Endothelial cell of umbilical vein (primary cell): Measurements from ENCODE around the gene PGD. TPM values are rescaled to one million over a fixed set of nuclear protein-coding genes. Genes with fewer than 3 reads are reported as not detected.

Source experiments
- BruUV-seq: library from RNA; stranded (reverse); fragments of 400-500 nt; replicated peaks from 2 replicates; lab custom pipeline; 2021; lab: Mats Ljungman, UMichigan
- CTCF ChIA-PET: fragments of 300-600, 350-600 bp; sonication (Branson Sonifier 250); formaldehyde crosslinking; loops from one replicate; lab custom pipeline; 2021; ENCODE audit warnings: antibody characterized with exemption, inconsistent platforms; lab: Charles Lee
- POLR2A ChIA-PET: fragments of 300-600, 350-600 bp; sonication (Branson Sonifier 250); formaldehyde crosslinking; loops from one replicate; lab custom pipeline; 2021; ENCODE audit warnings: antibody characterized with exemption, inconsistent platforms; lab: Charles Lee
- DNase-seq: peaks from one replicate; pipeline ENCODE4 v3.0.0-alpha.2; 2011; ENCODE audit warnings: low read depth, low spot score
- FAIRE-seq: peaks from 2 replicates; lab custom pipeline; 2011; peaks lifted over from hg19 to GRCh38; lab: Jason Lieb, UNC
- H2AFZ ChIP-seq: 2 replicates; pipeline ENCODE4 v1.6.0; 2012; ENCODE audit warnings: low read depth, low read length, control low read depth, inconsistent platforms
- H3K27ac ChIP-seq: 2 replicates; pipeline ENCODE4 v1.5.1; 2011; ENCODE audit warnings: low read depth, mild to moderate bottlenecking, control low read depth, low read length, moderate library complexity; ENCODE audit not compliant: insufficient read depth
- H3K27me3 ChIP-seq, 2 experiments: 2 replicates each; pipeline versions ENCODE4 v1.6.0 to v1.6.1; 2011; ENCODE audit warnings: low read length in 2 of 2, mixed read lengths in 1 of 2; ENCODE audit not compliant: control insufficient read depth in 2 of 2, insufficient read depth in 2 of 2
- H3K36me3 ChIP-seq, 2 experiments: 2 replicates in 1 of 2; 3 replicates in 1 of 2; pipeline ENCODE4 v1.5.1; 2011; ENCODE audit warnings: low read length in 2 of 2, mild to moderate bottlenecking in 1 of 2, moderate library complexity in 1 of 2; ENCODE audit not compliant: control insufficient read depth in 2 of 2, insufficient read depth in 2 of 2; ENCODE audit errors: extremely low read depth in 1 of 2
- H3K4me1 ChIP-seq: 3 replicates; pipeline ENCODE4 v1.5.1; 2011; ENCODE audit warnings: mild to moderate bottlenecking, low read length; ENCODE audit not compliant: control insufficient read depth, insufficient read depth; ENCODE audit errors: extremely low read depth
- H3K4me2 ChIP-seq: 2 replicates; pipeline ENCODE4 v1.6.1; 2011; ENCODE audit warnings: low read length, control low read depth, mixed read lengths; ENCODE audit not compliant: insufficient read depth
- H3K4me3 ChIP-seq, 3 experiments: fragments of 200-600 bp in 1 of 3; sonication (generic), shearing (Covaris generic) in 1 of 3; replicated peaks in 1 of 3; 2 replicates each; pipeline ENCODE4 v1.5.1; 2011 to 2016; ENCODE audit warnings: control low read depth in 3 of 3, low read length in 3 of 3, mild to moderate bottlenecking in 2 of 3, inconsistent platforms in 1 of 3, low read depth in 1 of 3, moderate library complexity in 1 of 3; ENCODE audit not compliant: insufficient read depth in 1 of 3
- H3K79me2 ChIP-seq: 2 replicates; pipeline ENCODE4 v1.6.0; 2012; ENCODE audit warnings: low read length, inconsistent platforms; ENCODE audit not compliant: control insufficient read depth, insufficient read depth
- H3K9ac ChIP-seq: replicated peaks from 2 replicates; pipeline ENCODE3; 2011; ENCODE audit warnings: low read length, control low read depth; ENCODE audit not compliant: insufficient read depth; ENCODE audit errors: extremely low read depth
- H3K9me1 ChIP-seq: replicated peaks from 3 replicates; pipeline ENCODE4 v1.6.0; 2011; ENCODE audit warnings: mild to moderate bottlenecking, low read length; ENCODE audit not compliant: control insufficient read depth, insufficient read depth; ENCODE audit errors: extremely low read depth
- H3K9me3 ChIP-seq: replicated peaks from 2 replicates; pipeline ENCODE4 v1.5.1; 2012; ENCODE audit warnings: low read length, inconsistent platforms; ENCODE audit not compliant: control insufficient read depth, insufficient read depth
- H4K20me1 ChIP-seq: replicated peaks from 2 replicates; pipeline ENCODE3; 2011; ENCODE audit warnings: mild to moderate bottlenecking, low read length; ENCODE audit not compliant: control insufficient read depth, insufficient read depth; ENCODE audit errors: extremely low read depth
- CTCF ChIP-seq, 2 donors: IDR thresholded peaks; 1 replicate in 1 of 2; 2 replicates in 1 of 2; pipeline ENCODE4 v1.5.1; 2011; ENCODE audit warnings: low read length in 2 of 2, mild to moderate bottlenecking in 2 of 2, moderate library complexity in 2 of 2, control low read depth in 1 of 2, inconsistent platforms in 1 of 2, low read depth in 1 of 2; ENCODE audit not compliant: insufficient read depth in 1 of 2; ENCODE audit errors: extremely low read depth in 1 of 2
- EZH2 ChIP-seq: IDR thresholded peaks from 2 replicates; pipeline ENCODE4 v1.6.1; 2012; ENCODE audit warnings: borderline replicate concordance, low read depth, mild to moderate bottlenecking, moderate library complexity, low read length, inconsistent platforms; ENCODE audit not compliant: severe bottlenecking
- FOS ChIP-seq: IDR thresholded peaks from 2 replicates; pipeline ENCODE4 v1.6.1; 2011; ENCODE audit warnings: mild to moderate bottlenecking, low read length, moderate library complexity, borderline replicate concordance; ENCODE audit not compliant: insufficient read depth
- GATA2 ChIP-seq: IDR thresholded peaks from 2 replicates; pipeline ENCODE4 v1.7.0; 2011; ENCODE audit warnings: low read depth, mild to moderate bottlenecking, moderate library complexity, mixed read lengths, low read length; ENCODE audit not compliant: insufficient read length, insufficient read depth
- JUN ChIP-seq: IDR thresholded peaks from 2 replicates; pipeline ENCODE4 v1.6.1; 2011; ENCODE audit warnings: borderline replicate concordance, low read depth; ENCODE audit not compliant: insufficient read length, insufficient read depth
- MAX ChIP-seq: IDR thresholded peaks from 2 replicates; pipeline ENCODE4 v1.6.1; 2011; ENCODE audit not compliant: insufficient read depth, insufficient read length
- MYC ChIP-seq: IDR thresholded peaks from one replicate; pipeline ENCODE4 v1.6.1; 2011; ENCODE audit warnings: mild to moderate bottlenecking, low read depth, low read length
- POLR2A ChIP-seq: IDR thresholded peaks from 2 replicates; pipeline ENCODE4 v1.6.1; 2012; ENCODE audit warnings: low read depth, mild to moderate bottlenecking, control low read depth, low read length
- POLR2AphosphoS5 ChIP-seq: IDR thresholded peaks from 2 replicates; pipeline ENCODE4 v1.6.1; 2012; ENCODE audit warnings: low read depth, mild to moderate bottlenecking, control low read depth, low read length, moderate library complexity; ENCODE audit not compliant: insufficient read depth
- dilution Hi-C: fragments of 300-500 bp; cut with MboI; formaldehyde crosslinking; loops from one replicate; pipeline ENCODE4 v1.15.0; 2019; ENCODE audit warnings: low sequenced_read_pairs; ENCODE audit not compliant: extremely low pct_ligation_motif_present
- intact Hi-C: fragments of 100-400 bp; cut with micrococcal nuclease; formaldehyde crosslinking; loops from one replicate; pipeline ENCODE4 v1.10.0; 2022
- polyA plus RNA-seq, 4 experiments: library from polyadenylated mRNA; depleted of rRNA in 3 of 4; stranded (reverse) in 3 of 4; unstranded in 1 of 4; fragments of >200 nt; gene quantifications; 2 replicates each; pipeline versions ENCODE4 v1.2.1 to v1.2.3, GENCODE V29; 2011 to 2012; ENCODE audit warnings: missing spikeins in 1 of 4
- total RNA-seq: library from RNA; stranded (reverse); gene quantifications from 2 replicates; pipeline ENCODE4 v1.2.3, GENCODE V29; 2021

Gene PGD
- total and polyA plus RNA-seq, 2 donors (not counting 3 experiments of a cell fraction or from before 2014, with no cell fraction given) = 196 to 303 TPM

- POLR2A ChIA-PET = no interaction called here
- FAIRE-seq = peak; percentile 94
- no peaks in the 10 kb centered on the region for H3K79me2 ChIP-seq
- H3K9me3 ChIP-seq = no peaks in the 10 kb centered on the region
- dilution Hi-C loops = no loop called here
- peak; percentile 56 for DNase-seq
- H3K9ac ChIP-seq = no peak overlapping the region
- no peak overlapping the region for H3K27ac ChIP-seq
- no TSS peak for BruUV-seq
- H4K20me1 ChIP-seq = no peaks in the 10 kb centered on the region
- peaks cover 3 to 17% of the 10 kb centered on the region in 2 experiments for H3K36me3 ChIP-seq
- intact Hi-C loops = loop anchor here (1.0 kb wide), 1 partner anchor 13 kb away; the partner anchor contains the start of gene DFFA
- TF ChIP-seq JUN (peak; percentile 70), GATA2 (no peak), FOS (peak; percentile 72), POLR2AphosphoS5 (no peak), EZH2 (no peak), POLR2A (no peak), MYC (no peak), MAX (no peak), CTCF (IDR thresholded peaks at IDR 0.05; ENCODE audit: extremely low read depth in 1 of 2, insufficient read depth in 1 of 2, low read depth in 1 of 2, low read length in 2 of 2) (no peak)
- peak overlapping the region; percentile 8 for H3K4me2 ChIP-seq
- H3K4me1 ChIP-seq = peaks cover 20% of the 10 kb centered on the region
- no peaks in the 10 kb centered on the region for H3K27me3 ChIP-seq
- H3K9me1 ChIP-seq = no peaks in the 10 kb centered on the region
- no peak overlapping the region for H2AFZ ChIP-seq
- CTCF ChIA-PET = interaction anchor here (1.7 kb wide), 1 partner anchor 34 kb away, joined by 6 read pairs; no protein-coding TSS in a partner anchor
- no peak overlapping the region for H3K4me3 ChIP-seq
Observed at GRCh38 chr1:10459184-10459583, 60.3 kb downstream of the PGD start.
